MM.1S (cell line): ENCODE measurements around the gene BNIP5.

Experiments used
- EZH2phosphoT487 ChIP-seq: fragments of 300-600 bp; sonication (generic); IDR thresholded peaks from 2 replicates; pipeline ENCODE4 v1.6.1; 2018; ENCODE audit warnings: antibody characterized with exemption, low read length
- TF ChIP-seq, protein P1 (sequence below): fragments of 300-600 bp; sonication (generic); IDR thresholded peaks from 2 replicates; pipeline ENCODE4 v1.5.1; 2016; ENCODE audit warnings: antibody characterized with exemption, low read length, mixed read lengths

GRCh38 chr6:36280467-36280866 lies 56.2 kb downstream of the BNIP5 start:
- TF ChIP-seq, protein P1, sequence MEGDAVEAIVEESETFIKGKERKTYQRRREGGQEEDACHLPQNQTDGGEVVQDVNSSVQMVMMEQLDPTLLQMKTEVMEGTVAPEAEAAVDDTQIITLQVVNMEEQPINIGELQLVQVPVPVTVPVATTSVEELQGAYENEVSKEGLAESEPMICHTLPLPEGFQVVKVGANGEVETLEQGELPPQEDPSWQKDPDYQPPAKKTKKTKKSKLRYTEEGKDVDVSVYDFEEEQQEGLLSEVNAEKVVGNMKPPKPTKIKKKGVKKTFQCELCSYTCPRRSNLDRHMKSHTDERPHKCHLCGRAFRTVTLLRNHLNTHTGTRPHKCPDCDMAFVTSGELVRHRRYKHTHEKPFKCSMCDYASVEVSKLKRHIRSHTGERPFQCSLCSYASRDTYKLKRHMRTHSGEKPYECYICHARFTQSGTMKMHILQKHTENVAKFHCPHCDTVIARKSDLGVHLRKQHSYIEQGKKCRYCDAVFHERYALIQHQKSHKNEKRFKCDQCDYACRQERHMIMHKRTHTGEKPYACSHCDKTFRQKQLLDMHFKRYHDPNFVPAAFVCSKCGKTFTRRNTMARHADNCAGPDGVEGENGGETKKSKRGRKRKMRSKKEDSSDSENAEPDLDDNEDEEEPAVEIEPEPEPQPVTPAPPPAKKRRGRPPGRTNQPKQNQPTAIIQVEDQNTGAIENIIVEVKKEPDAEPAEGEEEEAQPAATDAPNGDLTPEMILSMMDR: no peak
- no peak for TF ChIP-seq EZH2phosphoT487
